Activated CD8-positive, alpha-beta T cell treated with anti-CD3 and anti-CD28 coated beads for 36 hours (primary cell): ENCODE data around the gene ASB13. TPM values are rescaled to one million over a fixed set of nuclear protein-coding genes. Genes with fewer than 3 reads are reported as not detected.

Experiments used
- ATAC-seq: fragments of 200-7000 bp; cut with Tn5 transposase; one replicate; pipeline ENCODE4 v1.10.0; 2021; ENCODE audit warnings: mild to moderate bottlenecking, moderate library complexity
- CTCF ChIA-PET: fragments of 350-600 bp; sonication (Branson Sonifier 250); formaldehyde crosslinking; loops from one replicate; lab custom pipeline; 2021; ENCODE audit warnings: antibody characterized with exemption; lab: Charles Lee
- POLR2A ChIA-PET: fragments of 350-600 bp; sonication (Branson Sonifier 250); formaldehyde crosslinking; loops from one replicate; lab custom pipeline; 2021; ENCODE audit warnings: antibody characterized with exemption; lab: Charles Lee
- DNase-seq: peaks from one replicate; pipeline ENCODE4 v3.0.0-alpha.2; 2020
- H3K27ac Mint-ChIP-seq: one replicate; pipeline ENCODE4 v1.8.0; 2021; ENCODE audit warnings: mild to moderate bottlenecking, mixed read lengths
- H3K27me3 Mint-ChIP-seq: one replicate; pipeline ENCODE4 v1.8.0; 2021; ENCODE audit warnings: mixed read lengths
- H3K36me3 Mint-ChIP-seq: one replicate; pipeline ENCODE4 v1.8.0; 2021; ENCODE audit warnings: low read depth, mixed read lengths
- H3K4me1 Mint-ChIP-seq: one replicate; pipeline ENCODE4 v1.8.0; 2021; ENCODE audit warnings: low read depth, mixed read lengths
- H3K4me3 Mint-ChIP-seq: one replicate; pipeline ENCODE4 v1.8.0; 2021; ENCODE audit warnings: mild to moderate bottlenecking, moderate library complexity, mixed read lengths
- H3K9me3 Mint-ChIP-seq: one replicate; pipeline ENCODE4 v1.8.0; 2021; ENCODE audit warnings: mixed read lengths
- intact Hi-C: fragments of 100-400 bp; cut with micrococcal nuclease; formaldehyde crosslinking; loops from one replicate; pipeline ENCODE4 v1.10.0; 2022
- total RNA-seq, 2 experiments: library from RNA; stranded (reverse); gene quantifications; one replicate each; pipeline ENCODE4 v1.2.3, GENCODE V29; 2021
- TF ChIP-seq, protein P1 (sequence below): fragments of 200-600 bp; IDR thresholded peaks from one replicate; pipeline ENCODE4 v1.8.0; 2022; ENCODE audit warnings: antibody characterized with exemption, mild to moderate bottlenecking

ASB13 gene
- total RNA-seq, 2 experiments from 2014 or later = 8.9 to 9.2 TPM

DNA sequence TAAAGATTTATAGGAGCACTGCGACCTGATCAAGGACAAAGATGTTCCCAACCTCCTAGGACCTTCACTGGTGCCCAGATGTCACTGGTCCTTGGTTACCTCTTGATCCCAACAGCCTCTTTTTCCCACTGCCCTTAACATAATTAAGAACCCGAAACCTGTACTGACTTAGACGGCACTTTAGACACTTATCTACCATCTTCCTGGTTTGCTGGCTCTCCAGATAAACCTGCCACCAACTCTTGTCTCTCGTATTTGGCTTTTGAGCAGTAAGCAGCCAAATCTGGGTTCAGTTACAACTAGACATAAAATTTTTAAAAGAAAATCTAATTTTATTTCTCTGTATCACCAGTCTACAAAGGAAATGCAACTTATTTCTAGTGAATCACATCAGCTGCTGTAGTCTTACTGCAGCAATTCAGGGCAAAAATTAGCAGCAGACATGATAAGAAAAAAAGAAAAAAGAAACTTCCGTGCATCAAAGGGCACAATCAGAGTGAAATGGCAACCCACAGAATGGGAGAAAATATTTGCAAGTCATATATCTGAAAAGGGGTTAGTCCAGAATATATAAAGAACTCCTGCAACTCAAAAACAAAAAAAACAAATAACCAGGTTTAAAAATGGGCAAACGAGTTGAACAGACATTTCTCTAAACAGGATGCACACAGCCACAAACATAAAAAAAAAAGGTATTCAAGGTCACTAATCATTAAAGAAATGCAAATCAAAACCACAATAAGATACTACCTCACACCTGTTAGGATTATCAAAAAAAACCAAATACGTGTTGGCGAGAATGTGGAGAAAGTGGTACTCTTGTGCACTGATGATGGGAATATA, 9.4 kb downstream of the ASB13 start:
- ChIA-PET POLR2A (interaction anchor here (0.6 kb wide), 1 partner anchor 1829 kb away, joined by 3 read pairs; no protein-coding TSS in a partner anchor), CTCF (interaction anchor here (1.1 to 1.6 kb wide), 2 partner anchors 27 to 34 kb away, joined by 3 read pairs; no protein-coding TSS in a partner anchor)
- Mint-ChIP-seq H3K4me1 (peaks cover 41% of the 10 kb centered on the region), H3K27ac (peak overlapping the region; percentile 1), H3K9me3 (no peaks in the 10 kb centered on the region), H3K27me3 (no peaks in the 10 kb centered on the region), H3K4me3 (no peak overlapping the region), H3K36me3 (no peaks in the 10 kb centered on the region)
- TF ChIP-seq, protein P1, sequence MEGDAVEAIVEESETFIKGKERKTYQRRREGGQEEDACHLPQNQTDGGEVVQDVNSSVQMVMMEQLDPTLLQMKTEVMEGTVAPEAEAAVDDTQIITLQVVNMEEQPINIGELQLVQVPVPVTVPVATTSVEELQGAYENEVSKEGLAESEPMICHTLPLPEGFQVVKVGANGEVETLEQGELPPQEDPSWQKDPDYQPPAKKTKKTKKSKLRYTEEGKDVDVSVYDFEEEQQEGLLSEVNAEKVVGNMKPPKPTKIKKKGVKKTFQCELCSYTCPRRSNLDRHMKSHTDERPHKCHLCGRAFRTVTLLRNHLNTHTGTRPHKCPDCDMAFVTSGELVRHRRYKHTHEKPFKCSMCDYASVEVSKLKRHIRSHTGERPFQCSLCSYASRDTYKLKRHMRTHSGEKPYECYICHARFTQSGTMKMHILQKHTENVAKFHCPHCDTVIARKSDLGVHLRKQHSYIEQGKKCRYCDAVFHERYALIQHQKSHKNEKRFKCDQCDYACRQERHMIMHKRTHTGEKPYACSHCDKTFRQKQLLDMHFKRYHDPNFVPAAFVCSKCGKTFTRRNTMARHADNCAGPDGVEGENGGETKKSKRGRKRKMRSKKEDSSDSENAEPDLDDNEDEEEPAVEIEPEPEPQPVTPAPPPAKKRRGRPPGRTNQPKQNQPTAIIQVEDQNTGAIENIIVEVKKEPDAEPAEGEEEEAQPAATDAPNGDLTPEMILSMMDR = no peak
- no peak for DNase-seq
- no peak for ATAC-seq
- intact Hi-C loops = no loop called here

DNA sequence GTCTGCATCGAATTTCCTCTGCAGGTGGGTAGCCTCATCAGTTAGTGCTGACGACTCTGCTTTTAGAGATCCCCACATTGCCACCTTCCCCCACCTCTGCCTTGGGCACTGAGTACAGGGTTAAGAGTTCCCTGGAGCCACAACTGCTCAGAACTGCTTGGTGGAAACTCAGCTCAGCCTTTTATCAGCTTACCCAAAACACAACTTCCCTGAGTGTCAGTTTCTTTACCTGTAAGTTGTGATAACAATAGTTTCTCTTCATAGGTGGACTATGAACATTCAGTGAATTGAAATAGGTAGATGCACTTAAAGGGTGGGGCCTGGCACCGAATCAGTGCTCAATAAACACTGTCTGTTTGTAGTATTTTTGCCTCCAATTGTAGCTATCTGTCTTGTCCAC, 11.3 kb downstream of the ASB13 start:
- ATAC-seq = peak; percentile 48
- no peaks in the 10 kb centered on the region for H3K27me3 Mint-ChIP-seq
- peak overlapping the region; percentile 8 for H3K27ac Mint-ChIP-seq
- POLR2A ChIA-PET = interaction anchor here (0.6 to 1.4 kb wide), 2 partner anchors 10 to 12 kb away, joined by 3 to 6 read pairs; no protein-coding TSS in a partner anchor
- H3K4me1 Mint-ChIP-seq = peaks cover 37% of the 10 kb centered on the region
- peak; percentile 36 for DNase-seq
- H3K9me3 Mint-ChIP-seq = no peaks in the 10 kb centered on the region
- CTCF ChIA-PET = interaction anchor here (1.1 to 1.2 kb wide), 2 partner anchors 32 to 212 kb away, joined by 3 read pairs; no protein-coding TSS in a partner anchor
- intact Hi-C loops = no loop called here
- H3K36me3 Mint-ChIP-seq = no peaks in the 10 kb centered on the region
- no peak overlapping the region for H3K4me3 Mint-ChIP-seq
- TF ChIP-seq, protein P1 = no peak

DNA sequence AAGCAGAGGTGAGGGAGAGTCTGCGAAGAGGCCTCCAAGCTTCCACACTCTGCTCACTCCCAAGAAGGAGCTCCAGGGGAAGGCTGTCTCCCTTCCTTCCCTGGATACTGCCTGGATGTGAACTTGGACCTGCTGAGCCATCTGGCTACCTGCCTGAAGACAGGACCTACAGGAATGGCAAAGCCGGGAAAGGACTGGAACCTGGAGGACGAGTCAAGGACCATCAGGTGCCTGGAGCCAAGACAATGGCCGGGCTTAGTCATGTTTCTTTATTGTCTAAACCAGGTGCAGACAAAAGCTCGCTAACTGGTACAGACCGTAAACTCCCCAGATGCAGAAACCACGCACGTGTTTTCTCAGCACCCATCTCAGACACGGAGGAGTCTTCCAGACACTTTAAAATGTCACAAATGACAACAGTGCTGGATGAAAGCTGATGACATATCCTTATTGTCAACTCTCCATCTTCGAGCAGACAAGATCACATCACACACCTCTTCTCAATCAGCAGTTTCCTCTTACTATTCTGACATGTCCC, 12.1 kb downstream of the ASB13 start:
- POLR2A ChIA-PET = interaction anchor here (1.3 kb wide), 1 partner anchor 11 kb away, joined by 3 read pairs; no protein-coding TSS in a partner anchor
- intact Hi-C loops = no loop called here
- no peak overlapping the region for H3K27ac Mint-ChIP-seq
- H3K27me3 Mint-ChIP-seq = no peaks in the 10 kb centered on the region
- DNase-seq (no peak), ATAC-seq (peak; percentile 35)
- CTCF ChIA-PET = interaction anchor here (0.9 to 1.4 kb wide), 2 partner anchors 25 to 52 kb away, joined by 3 to 5 read pairs; no protein-coding TSS in a partner anchor
- H3K4me1 Mint-ChIP-seq = peaks cover 29% of the 10 kb centered on the region
- H3K36me3 Mint-ChIP-seq = no peaks in the 10 kb centered on the region
- H3K9me3 Mint-ChIP-seq = no peaks in the 10 kb centered on the region
- no peak overlapping the region for H3K4me3 Mint-ChIP-seq
- TF ChIP-seq, protein P1 = no peak

DNA sequence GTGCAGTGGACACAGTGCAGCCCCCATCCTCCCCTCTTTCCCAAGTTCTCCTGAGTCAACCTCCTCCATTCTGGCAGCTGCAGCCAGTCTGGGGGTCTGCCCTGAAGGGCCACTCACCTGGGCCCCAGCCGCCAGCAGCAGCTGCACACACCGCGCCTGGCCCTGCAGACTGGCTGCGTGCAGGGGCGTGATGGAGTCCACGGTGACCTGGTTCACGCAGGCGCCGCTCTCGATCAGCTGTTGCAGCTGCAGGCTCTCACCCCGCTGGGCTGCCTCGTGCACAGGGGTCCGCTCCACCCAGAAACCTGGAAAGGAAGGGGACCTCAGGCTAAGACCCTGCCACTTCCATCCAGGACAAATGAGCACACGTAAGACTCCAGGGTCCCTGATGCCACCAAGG, 13.6 kb downstream of the ASB13 start:
- Mint-ChIP-seq H3K27me3 (no peaks in the 10 kb centered on the region), H3K4me1 (peaks cover 29% of the 10 kb centered on the region), H3K4me3 (no peak overlapping the region), H3K9me3 (no peaks in the 10 kb centered on the region), H3K36me3 (peaks cover 5% of the 10 kb centered on the region), H3K27ac (no peak overlapping the region)
- TF ChIP-seq, protein P1 = no peak
- POLR2A ChIA-PET = no interaction called here
- no peak for ATAC-seq
- intact Hi-C loops = no loop called here
- no peak for DNase-seq
- CTCF ChIA-PET = interaction anchor here (1.4 kb wide), 1 partner anchor 211 kb away, joined by 3 read pairs; no protein-coding TSS in a partner anchor
